Head of caudate nucleus (tissue), 42 donors: Measurements from ENCODE around the gene B3GAT2.

Experiments used
- DNase-seq, 42 donors: peaks; one replicate each; pipeline versions ENCODE4 v3.0.0 to v3.0.0-alpha.2; 2020 to 2021; ENCODE audit warnings: mixed read lengths in 7 of 42
- intact Hi-C: fragments of 100-400 bp; cut with DNase I; formaldehyde crosslinking; loops from one replicate; pipeline ENCODE4 v1.15.0; 2022

Gene B3GAT2

GRCh38 chr6:70847106-70848084, 109.5 kb downstream of the B3GAT2 start:
- intact Hi-C loops = no loop called here
- DNase-seq = no peak

DNA sequence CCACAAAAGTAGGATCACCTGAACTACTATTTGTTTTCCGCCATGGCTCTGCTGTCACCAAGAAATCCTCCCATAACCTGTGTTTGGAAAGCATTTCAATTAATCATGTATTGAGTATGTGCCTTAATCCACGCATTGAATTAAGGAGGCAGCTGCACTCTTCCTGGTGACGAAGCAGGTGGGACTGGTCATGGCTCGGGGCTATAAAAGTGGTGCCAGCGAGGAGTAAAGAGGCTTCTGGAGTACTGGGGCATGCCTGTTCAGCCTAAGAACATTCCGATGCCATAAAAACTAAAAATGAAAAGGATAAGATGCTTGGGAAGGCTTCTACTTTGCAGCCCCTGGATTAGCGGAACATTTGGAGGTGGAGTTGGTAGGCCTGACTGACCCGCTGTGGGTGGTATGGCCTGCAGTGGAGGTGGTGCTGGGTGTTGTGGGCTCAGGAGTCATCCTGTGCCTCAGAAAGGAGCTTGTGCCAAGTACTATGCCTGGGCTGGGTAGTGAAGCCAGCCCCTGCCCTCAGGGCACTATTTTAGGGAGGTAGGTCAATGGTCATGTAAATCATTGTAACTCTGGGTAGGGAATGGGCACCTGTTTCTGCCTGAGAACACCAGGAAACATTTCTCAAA, 110.5 kb downstream of the B3GAT2 start:
- intact Hi-C loops = no loop called here
- no peak for DNase-seq

DNA sequence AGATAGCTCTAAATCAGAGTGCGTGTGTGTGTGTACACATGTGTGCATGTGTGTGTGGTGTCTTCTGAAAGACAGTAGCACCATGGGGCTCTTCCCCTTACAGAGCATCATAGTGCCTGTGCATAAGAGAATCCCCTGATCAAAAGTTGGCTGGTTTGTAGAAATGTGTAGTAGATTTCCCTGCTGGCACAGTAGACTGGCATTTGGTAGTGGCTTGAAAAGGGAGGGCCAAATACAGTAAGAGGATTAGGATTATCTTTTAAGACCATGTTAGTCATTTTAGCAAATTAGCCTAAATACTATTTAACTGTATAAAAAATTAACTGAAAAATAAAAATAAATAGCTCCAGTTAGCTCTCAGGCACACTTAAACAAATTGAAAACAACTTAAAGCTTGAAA, 112.6 kb downstream of the B3GAT2 start:
- no peak for DNase-seq
- intact Hi-C loops = no loop called here

- intact Hi-C loops = no loop called here
- DNase-seq = no peak
These were observed 113.4 kb downstream of the B3GAT2 start for GRCh38 chr6:70843328-70843918.

DNA sequence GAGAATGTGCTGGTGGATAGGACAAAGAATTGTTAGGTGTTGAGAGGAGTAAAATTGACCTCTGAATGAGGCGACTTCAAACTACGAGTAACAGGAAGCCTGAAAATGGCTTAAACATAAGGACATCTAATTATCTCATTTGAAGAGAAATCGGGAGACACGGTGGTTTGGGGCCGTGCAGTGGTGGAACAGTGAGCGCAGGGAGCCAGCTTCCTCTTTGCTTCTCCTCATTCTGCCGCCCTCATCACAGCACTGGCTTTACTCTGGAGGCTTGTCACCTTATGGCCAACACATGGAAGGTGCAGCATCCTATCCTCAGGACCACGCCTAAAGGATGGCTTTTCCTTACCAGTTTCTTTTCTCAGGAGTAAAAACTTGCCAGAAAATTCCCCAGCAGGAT, 114.3 kb downstream of the B3GAT2 start:
- intact Hi-C loops = no loop called here
- DNase-seq = no peak

DNA sequence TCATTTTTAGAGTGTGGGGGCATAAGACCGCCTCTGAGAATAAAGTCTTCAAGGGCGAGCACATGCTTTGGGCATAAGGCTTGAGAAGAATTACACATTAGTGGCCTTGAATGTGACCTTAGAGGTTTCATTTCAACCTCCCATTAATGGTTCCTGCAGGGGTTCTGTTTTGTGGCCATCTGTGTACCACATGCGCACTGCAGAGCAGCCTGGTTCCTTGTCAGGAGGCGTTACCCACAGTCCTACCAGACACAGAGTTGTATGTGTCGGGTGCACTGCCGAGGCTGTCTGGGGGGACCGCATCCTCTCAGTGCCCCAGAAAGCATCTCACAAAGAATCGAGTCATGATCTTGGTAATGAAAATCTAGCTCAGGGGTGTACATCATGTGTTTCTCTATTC, 115.7 kb downstream of the B3GAT2 start:
- no peak for DNase-seq
- intact Hi-C loops = no loop called here

GRCh38 chr6:70839286-70840266, 117.3 kb downstream of the B3GAT2 start:
- intact Hi-C loops = no loop called here
- no peak for DNase-seq

GRCh38 chr6:70838907-70839285, 118.0 kb downstream of the B3GAT2 start:
- intact Hi-C loops = no loop called here
- DNase-seq = no peak

DNA sequence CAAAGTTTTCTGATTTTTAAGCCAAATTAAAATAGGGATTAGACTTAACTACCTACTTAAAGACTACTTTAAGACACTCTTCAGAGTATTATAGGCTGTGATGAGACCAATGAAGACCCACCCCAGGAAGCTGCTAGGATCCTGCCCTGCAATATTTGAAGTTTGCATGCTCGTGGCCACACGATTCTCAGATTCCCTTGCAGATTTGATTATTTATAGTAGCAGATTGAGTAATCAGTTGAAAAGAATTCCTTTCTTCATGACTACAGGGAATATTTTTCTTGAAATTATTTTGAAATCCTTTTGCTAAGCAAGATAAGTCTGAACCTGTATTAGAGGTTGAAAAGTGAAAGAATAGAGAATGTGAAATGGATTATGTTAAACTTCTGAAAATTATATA, 122.3 kb downstream of the B3GAT2 start:
- intact Hi-C loops = no loop called here

DNA sequence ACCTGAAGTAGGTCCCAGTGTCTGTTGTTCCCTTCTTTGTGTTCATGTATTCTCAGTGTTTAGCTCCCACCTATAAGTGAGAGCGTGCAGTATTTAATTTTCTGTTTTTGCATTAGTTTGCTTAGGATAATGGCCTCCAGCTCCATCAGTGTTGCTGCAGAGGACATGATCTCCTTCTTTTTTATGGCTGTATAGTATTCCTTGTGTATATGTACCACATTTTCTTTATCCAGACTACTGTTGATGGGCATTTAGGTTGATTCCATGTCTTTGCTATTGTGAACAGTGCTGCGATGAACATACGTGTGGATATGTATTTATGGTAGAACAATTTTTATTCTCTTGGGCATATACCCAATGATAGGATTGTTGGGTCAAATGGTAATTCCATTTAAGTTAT, 125.4 kb downstream of the B3GAT2 start:
- no peak for DNase-seq
- intact Hi-C loops = no loop called here

More for the DNA sequence above, 122.3 kb downstream of the B3GAT2 start:
- no peak for DNase-seq

DNA sequence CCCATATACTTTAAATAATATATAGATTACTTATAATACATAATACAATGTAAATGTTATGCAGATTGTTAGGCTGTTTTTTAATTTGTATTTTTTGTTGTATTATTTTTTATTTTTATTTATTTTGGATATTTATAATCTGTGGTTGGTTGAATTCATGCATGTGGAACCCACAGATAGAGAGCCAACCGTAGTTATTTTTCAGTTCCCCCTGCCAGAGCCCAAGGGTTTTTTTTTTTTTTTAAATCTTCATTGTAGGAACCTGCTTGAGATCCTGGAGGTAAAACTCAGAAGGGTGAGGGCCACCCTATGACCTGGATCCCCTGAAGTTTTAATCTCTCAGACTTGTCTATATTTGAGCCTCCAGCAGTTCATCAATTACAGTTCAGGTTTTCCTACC, 133.2 kb downstream of the B3GAT2 start:
- DNase-seq = no peak
- intact Hi-C loops = no loop called here

DNA sequence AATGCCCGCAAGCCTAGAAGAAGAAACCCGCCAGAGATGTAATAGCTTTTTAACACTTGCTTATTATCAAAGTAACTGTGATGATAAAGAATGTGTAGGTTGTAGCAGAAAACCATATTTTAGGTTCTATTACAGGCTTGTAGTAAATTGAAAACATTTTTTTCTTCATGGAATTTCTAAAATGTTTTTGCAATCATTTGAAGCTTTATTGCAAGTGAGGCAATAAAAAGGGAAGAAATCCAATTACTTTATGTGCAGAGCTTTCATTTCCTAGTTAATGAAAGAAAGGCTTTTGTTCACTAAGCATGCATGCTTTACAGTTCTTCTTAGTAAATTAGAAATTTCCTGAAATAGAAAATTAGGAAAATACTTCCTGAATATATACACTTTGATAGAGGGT, 135.1 kb downstream of the B3GAT2 start:
- intact Hi-C loops = no loop called here
- no peak for DNase-seq

DNA sequence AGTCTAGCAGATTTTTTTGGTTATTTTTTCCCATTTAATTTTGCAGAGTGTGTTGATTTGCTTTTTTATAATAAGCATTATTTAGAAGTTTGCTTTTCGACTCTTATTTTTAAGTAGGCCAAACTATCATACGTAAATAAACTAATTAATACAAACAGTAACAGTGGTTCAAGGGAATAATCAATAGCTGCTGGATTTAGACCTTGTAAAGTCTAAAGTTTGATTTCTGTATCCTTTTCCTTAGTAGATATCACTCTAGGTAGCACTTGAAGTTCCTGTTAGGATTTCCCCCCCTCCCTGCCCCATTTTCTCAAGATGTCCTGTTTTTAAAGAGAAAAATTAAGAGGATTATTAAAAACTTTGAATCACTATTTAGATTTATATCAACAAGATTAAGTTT, 136.1 kb downstream of the B3GAT2 start:
- DNase-seq = no peak
- intact Hi-C loops = no loop called here

DNA sequence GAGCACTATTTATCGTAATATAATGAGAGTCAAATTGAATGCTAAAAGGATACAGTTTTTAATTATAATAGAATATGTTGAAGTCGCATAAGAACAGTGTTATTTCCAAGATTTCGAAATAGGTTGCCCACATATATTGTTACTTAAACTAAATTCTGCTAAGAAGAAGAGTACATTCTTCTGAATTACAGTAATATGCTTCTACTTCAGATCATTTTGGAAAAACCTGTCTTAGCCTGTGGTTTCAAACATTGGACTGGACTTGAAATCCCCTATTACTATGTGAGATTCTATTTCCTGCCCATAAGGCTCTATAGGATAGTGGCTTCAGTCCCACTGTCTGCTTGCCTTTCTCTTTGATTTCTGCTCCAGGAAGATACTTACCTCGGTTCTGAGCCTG, 137.2 kb downstream of the B3GAT2 start:
- intact Hi-C loops = no loop called here
- no peak for DNase-seq

DNA sequence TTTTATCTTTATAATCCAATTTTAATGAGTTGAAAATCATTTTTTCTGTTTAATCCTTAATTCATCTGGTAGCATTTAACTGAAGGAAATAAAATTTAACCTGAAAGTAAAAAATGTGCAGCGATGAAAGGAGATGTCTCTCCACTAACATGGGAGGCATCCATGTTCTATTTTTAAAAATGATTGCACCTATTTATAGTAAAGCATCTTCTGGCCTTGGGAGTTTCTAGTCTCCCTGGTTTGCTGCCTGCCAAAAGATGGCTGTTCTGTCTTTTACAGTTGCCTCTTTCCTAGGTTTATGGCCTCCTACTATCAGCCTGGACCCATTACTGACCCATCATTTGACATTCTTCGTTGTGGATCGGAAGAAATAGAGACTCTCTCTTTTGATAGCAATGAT, 143.0 kb downstream of the B3GAT2 start:
- intact Hi-C loops = no loop called here
- DNase-seq = no peak

GRCh38 chr6:70811788-70812187, 145.1 kb downstream of the B3GAT2 start:
- no peak for DNase-seq
- intact Hi-C loops = no loop called here
